ENCODE results near the gene RAPGEF4.
"Not testable (repeated sequence)": the region's sequence is repeated elsewhere in the genome, so short reads cannot be mapped to it uniquely, and the experiment has no call there.

Gene RAPGEF4

GRCh38 chr2:173027181-173028128, 291.8 kb downstream of the RAPGEF4 start:
- DNase-seq (ENCODE audit: low read depth in 2 of 3, low spot score in 2 of 3), result peak; percentile 30 to 61 (median 35)

- no peak for DNase-seq (ENCODE audit: low read depth in 2 of 3, low spot score in 2 of 3)
Measured at GRCh38 chr2:173028141-173028540, 292.5 kb downstream of the RAPGEF4 start.

GRCh38 chr2:173028671-173029070, 293.0 kb downstream of the RAPGEF4 start:
- DNase-seq (ENCODE audit: low read depth in 2 of 3, low spot score in 2 of 3), result no peak

GRCh38 chr2:173030561-173031490, 295.2 kb downstream of the RAPGEF4 start:
- no peak for DNase-seq (ENCODE audit: low read depth in 2 of 3, low spot score in 2 of 3)

GRCh38 chr2:173032032-173032431, 296.4 kb downstream of the RAPGEF4 start:
- no peak for DNase-seq (ENCODE audit: low read depth in 2 of 3, low spot score in 2 of 3)

GRCh38 chr2:173033084-173033483, 297.4 kb downstream of the RAPGEF4 start:
- DNase-seq (ENCODE audit: low read depth in 2 of 3, low spot score in 2 of 3), result no peak

GRCh38 chr2:173034143-173034542, 298.5 kb downstream of the RAPGEF4 start:
- no peak for DNase-seq (ENCODE audit: low read depth in 2 of 3, low spot score in 2 of 3)

- no peak for DNase-seq (ENCODE audit: low read depth in 2 of 3, low spot score in 2 of 3)
Measured at GRCh38 chr2:173037245-173038120, 301.8 kb downstream of the RAPGEF4 start.

- DNase-seq (ENCODE audit: low read depth in 2 of 3, low spot score in 2 of 3), result not testable (repeated sequence)
Measured at GRCh38 chr2:173038257-173038656, 302.6 kb downstream of the RAPGEF4 start.

GRCh38 chr2:173040729-173041128, 305.1 kb downstream of the RAPGEF4 start:
- DNase-seq (ENCODE audit: low read depth in 2 of 3, low spot score in 2 of 3), result no peak

- no peak for DNase-seq (ENCODE audit: low read depth in 2 of 3, low spot score in 2 of 3)
Measured at GRCh38 chr2:173043476-173043875, 307.8 kb downstream of the RAPGEF4 start.

GRCh38 chr2:173043897-173044519, 308.4 kb downstream of the RAPGEF4 start:
- no peak for DNase-seq (ENCODE audit: low read depth in 2 of 3, low spot score in 2 of 3)

GRCh38 chr2:173044686-173045085, 309.0 kb downstream of the RAPGEF4 start:
- DNase-seq (ENCODE audit: low read depth in 2 of 3, low spot score in 2 of 3), result no peak

- no peak for DNase-seq (ENCODE audit: low read depth in 2 of 3, low spot score in 2 of 3)
Measured at GRCh38 chr2:173045181-173045580, 309.5 kb downstream of the RAPGEF4 start.

GRCh38 chr2:173048522-173048896, 312.9 kb downstream of the RAPGEF4 start:
- no peak for DNase-seq (ENCODE audit: low read depth in 2 of 3, low spot score in 2 of 3)

- DNase-seq (ENCODE audit: low read depth in 2 of 3, low spot score in 2 of 3), result peak in 2 of 3 experiments; percentile 4 to 12
Measured at GRCh38 chr2:173048897-173049661, 313.4 kb downstream of the RAPGEF4 start.

GRCh38 chr2:173049831-173050230, 314.2 kb downstream of the RAPGEF4 start:
- no peak for DNase-seq (ENCODE audit: low read depth in 2 of 3, low spot score in 2 of 3)

- no peak for DNase-seq (ENCODE audit: low read depth in 2 of 3, low spot score in 2 of 3)
Measured at GRCh38 chr2:173050684-173051083, 315.0 kb downstream of the RAPGEF4 start.

GRCh38 chr2:173051463-173052215, 316.0 kb downstream of the RAPGEF4 start:
- DNase-seq (ENCODE audit: low read depth in 2 of 3, low spot score in 2 of 3), result no peak

Measured in activated CD8-positive, alpha-beta memory T cell treated with anti-CD3 and anti-CD28 coated beads for 48 hours (primary cell).